Superior temporal gyrus (tissue), 1 donor: Measurements from ENCODE around the gene EGFL6.

Experiments used
- DNase-seq: peaks from one replicate; pipeline ENCODE4 v3.0.0-alpha.2; 2016; ENCODE audit errors: extremely low spot score

Gene EGFL6

GRCh38 chrX:13569479-13570260 lies at the start of gene EGFL6:
Gene EGFL6, plus strand, starts transcription at chrX:13569601. Its CDS starts 261 bp downstream, at chrX:13569862.
- DNase-seq, result no peak

GRCh38 chrX:13520351-13520750 lies 49.0 kb upstream of the EGFL6 start:
- no peak for DNase-seq

- no peak for DNase-seq
Observed at GRCh38 chrX:13520936-13521335, 48.5 kb upstream of the EGFL6 start.

GRCh38 chrX:13522811-13523210 lies 46.6 kb upstream of the EGFL6 start:
- no peak for DNase-seq

- no peak for DNase-seq
Observed at GRCh38 chrX:13533726-13534125, 35.7 kb upstream of the EGFL6 start.

- DNase-seq, result no peak
Observed at GRCh38 chrX:13535376-13536165, 33.8 kb upstream of the EGFL6 start.

- DNase-seq, result no peak
Observed at GRCh38 chrX:13536551-13536950, 32.9 kb upstream of the EGFL6 start.

GRCh38 chrX:13538414-13538813 lies 31.0 kb upstream of the EGFL6 start:
- DNase-seq, result no peak

GRCh38 chrX:13540602-13541001 lies 28.8 kb upstream of the EGFL6 start:
- DNase-seq, result no peak

GRCh38 chrX:13545726-13546125 lies 23.7 kb upstream of the EGFL6 start:
- no peak for DNase-seq

GRCh38 chrX:13547671-13548070 lies 21.7 kb upstream of the EGFL6 start:
- no peak for DNase-seq

GRCh38 chrX:13550346-13550745 lies 19.1 kb upstream of the EGFL6 start:
- no peak for DNase-seq

GRCh38 chrX:13551610-13552009 lies 17.8 kb upstream of the EGFL6 start:
- DNase-seq, result no peak

GRCh38 chrX:13552892-13553291 lies 16.5 kb upstream of the EGFL6 start:
- no peak for DNase-seq

GRCh38 chrX:13565511-13565910 lies 3.9 kb upstream of the EGFL6 start:
- DNase-seq, result no peak

GRCh38 chrX:13570261-13570605 lies 832 bp downstream of the EGFL6 start:
- no peak for DNase-seq

GRCh38 chrX:13571136-13571535 lies 1.7 kb downstream of the EGFL6 start:
- DNase-seq, result no peak

GRCh38 chrX:13574600-13574999 lies 5.2 kb downstream of the EGFL6 start:
- no peak for DNase-seq

- no peak for DNase-seq
Observed at GRCh38 chrX:13579661-13580060, 10.3 kb downstream of the EGFL6 start.

GRCh38 chrX:13581554-13581953 lies 12.2 kb downstream of the EGFL6 start:
- DNase-seq, result no peak

GRCh38 chrX:13587786-13588477 lies 18.5 kb downstream of the EGFL6 start:
- DNase-seq, result no peak

- DNase-seq, result no peak
Observed at GRCh38 chrX:13590207-13590606, 20.8 kb downstream of the EGFL6 start.

GRCh38 chrX:13590914-13591313 lies 21.5 kb downstream of the EGFL6 start:
- DNase-seq, result no peak
